Fibroblast of skin of back (primary cell): ENCODE results near the gene POGLUT2. TPM values are rescaled to one million over a fixed set of nuclear protein-coding genes. Genes with fewer than 3 reads are reported as not detected.

Experiments used
- DNase-seq: peaks from one replicate; pipeline ENCODE4 v3.0.0-alpha.2; 2013
- polyA plus RNA-seq, 2 experiments: library from polyadenylated mRNA; unstranded; fragments of 120-200 nt; gene quantifications; one replicate each; pipeline ENCODE4 v1.2.1, GENCODE V29; 2013; ENCODE audit not compliant: insufficient read length in 2 of 2

POGLUT2 gene
- 30.5 TPM for polyA plus RNA-seq (2013, experiment 1 of 2; ENCODE audit: insufficient read length)
- polyA plus RNA-seq (2013, experiment 2 of 2; ENCODE audit: insufficient read length): 27.7 TPM

DNA sequence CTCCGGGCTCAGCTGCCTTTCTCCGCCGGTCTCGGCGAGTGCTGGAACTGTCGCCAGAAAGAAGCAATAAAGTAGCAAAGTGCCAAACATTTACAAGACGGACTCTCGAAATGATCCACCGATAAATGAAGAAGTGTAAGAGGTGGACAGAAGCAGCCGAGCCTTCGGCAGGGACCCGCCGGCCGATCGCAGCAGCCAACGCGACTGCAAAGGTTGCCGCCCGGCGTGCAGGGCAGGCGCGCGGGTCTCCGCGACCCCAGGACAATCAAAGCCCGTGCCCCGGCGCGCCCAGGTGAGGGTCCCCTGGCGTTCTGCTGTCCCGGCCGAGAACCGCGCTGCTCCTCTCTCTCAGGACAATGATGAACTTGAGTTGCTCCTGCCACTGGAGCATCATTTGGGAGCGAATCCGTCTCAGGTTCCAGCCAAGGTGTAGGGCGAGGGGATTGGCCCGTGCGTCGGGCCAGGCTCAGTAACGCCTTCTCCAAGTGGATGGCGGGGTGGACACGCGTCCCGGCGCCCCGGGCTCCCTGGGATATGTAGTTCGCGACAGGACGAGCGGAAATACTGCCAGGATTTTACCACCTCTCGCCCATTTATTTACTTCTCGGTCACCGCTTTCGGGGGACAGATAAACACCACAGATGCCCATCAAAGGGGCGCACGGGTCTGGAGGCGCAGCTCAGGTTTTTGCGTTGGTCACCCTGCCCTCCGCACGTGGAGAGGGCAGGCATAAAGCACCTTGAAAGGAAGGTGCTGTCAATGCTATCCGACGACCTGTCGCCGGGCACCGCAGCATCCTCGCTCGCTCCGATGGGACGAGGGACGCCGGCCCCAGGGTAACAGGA is at the start of gene POGLUT2, which contains the start of gene BIVM:
Gene POGLUT2, minus strand, starts transcription at position 396 of the 845 bp plus-strand sequence. Its CDS starts 306 bp downstream, at position 90.
Gene BIVM, plus strand, starts transcription at position 539 of the 845 bp plus-strand sequence. CDS start 8,149 bp downstream, outside the sequence.
- DNase-seq: peak; percentile 93

- peak; percentile 27 for DNase-seq
Observed at GRCh38 chr13:102847272-102848234, 48.8 kb upstream of the POGLUT2 start.

DNA sequence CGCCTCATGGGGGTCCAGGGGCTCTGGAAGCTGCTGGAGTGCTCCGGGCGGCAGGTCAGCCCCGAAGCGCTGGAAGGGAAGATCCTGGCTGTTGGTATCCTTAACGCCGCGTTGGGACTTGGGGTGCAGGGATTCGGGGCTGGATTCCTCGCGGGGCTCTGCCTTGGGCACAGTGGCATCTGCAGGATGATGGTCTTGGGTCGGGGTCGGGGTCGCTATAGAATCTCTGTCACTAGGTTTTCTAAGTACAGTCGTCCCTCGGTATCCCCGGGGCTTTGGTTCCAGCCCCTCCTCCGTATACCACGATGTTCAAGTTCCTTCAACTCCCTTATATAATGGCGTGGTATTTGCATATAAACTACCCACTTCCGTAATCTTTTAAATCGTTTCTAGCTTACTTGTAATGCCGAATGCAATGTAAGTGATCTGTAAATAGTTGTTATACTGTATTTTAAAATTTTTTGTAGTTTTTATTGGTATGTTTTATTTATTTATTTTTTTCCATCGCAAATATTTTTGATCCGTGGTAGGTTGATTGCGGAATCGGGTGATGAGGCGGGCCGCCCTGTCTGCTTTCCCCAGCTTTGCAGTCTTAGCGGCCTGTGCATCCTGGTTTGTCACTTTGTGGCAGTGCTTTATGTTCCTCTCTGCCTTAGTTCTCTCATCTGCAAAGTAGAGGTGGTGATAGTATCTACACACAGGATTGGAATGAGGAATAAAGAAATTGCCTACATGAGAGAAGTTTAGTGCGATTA is 47.7 kb upstream of the POGLUT2 start:
- DNase-seq: peak; percentile 20

DNA sequence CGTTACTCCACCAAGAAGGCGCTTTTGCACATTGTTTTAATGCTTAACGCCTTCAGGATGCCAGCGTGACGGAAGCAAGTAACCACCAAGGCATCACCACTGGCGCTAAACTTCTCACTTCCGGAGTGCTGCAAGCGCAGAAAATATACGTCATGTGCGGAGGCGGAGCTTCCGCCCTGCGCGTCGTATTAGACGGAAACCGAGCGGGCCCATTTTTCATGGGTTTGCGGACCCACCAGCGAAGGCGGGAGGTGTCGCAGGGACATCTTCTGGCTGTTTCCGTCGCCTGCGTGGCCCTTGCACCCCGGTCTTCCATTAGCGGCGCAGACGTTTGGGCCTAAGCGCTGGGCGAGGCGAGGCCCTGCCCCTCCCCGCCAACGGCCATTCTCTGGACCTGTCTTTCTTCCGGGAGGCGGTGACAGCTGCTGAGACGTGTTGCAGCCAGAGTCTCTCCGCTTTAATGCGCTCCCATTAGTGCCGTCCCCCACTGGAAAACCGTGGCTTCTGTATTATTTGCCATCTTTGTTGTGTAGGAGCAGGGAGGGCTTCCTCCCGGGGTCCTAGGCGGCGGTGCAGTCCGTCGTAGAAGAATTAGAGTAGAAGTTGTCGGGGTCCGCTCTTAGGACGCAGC is 47.0 kb upstream of the POGLUT2 start, which contains the start of gene ERCC5:
Gene ERCC5, plus strand, starts transcription at position 403 of the 631 bp plus-strand sequence. CDS start 235 bp downstream, outside the sequence.
- DNase-seq: peak; percentile 97

DNA sequence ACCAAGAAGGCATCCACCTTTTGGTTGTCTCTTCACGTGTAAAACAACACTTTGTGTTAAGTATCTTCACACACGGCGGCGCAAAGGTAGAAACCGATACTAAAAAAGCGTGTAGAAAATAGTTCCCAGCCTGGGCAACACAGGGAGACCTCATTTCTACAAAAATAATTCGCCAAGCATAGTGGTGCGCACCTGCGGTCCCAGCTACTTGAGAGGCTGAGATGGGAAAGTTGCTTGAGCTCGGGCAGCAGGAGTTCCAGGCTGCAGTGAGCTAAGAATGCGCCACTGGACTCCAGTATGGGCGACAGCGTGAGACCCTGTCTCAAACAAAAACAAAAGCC is 46.5 kb upstream of the POGLUT2 start:
- no peak for DNase-seq

- DNase-seq: no peak
Observed at GRCh38 chr13:102839462-102839861, 40.7 kb upstream of the POGLUT2 start.

DNA sequence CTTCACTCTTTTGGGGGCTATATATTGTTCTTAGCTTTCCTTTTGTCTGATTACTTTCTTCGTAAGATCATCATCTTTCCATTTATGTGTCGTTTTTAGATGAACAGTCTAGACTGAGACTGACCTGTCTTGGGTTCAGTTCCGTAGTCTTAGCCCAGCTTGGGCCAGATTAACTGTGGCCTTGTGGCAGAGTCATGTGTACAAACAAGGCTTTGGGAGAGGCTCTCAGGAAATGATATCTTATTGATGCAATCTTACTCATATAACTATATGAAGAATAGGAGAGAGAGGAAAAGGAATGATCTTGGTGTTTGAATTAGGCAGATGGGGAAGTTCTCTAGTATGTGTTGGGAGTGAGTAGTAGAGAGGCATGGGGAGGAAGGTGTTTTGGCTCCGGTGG is 40.2 kb upstream of the POGLUT2 start:
- DNase-seq: no peak

DNA sequence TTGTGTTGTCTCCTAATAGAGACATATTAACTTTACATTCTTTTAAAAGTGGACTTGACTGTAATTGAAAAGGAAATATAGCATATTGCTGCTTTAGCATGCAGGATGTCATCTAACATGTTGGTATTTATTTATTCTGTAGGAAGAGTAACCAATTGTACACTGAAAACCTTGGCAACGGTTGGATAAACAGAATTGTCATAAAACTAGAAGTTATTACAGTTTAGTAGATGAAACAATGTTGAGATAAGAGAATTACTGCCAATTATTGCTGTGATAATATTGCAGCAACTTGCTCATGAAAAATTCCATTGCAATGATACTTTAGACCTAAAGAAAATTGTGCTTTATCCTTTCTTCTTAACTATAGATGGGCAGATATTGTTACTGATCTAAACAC is 39.5 kb upstream of the POGLUT2 start:
- no peak for DNase-seq

DNA sequence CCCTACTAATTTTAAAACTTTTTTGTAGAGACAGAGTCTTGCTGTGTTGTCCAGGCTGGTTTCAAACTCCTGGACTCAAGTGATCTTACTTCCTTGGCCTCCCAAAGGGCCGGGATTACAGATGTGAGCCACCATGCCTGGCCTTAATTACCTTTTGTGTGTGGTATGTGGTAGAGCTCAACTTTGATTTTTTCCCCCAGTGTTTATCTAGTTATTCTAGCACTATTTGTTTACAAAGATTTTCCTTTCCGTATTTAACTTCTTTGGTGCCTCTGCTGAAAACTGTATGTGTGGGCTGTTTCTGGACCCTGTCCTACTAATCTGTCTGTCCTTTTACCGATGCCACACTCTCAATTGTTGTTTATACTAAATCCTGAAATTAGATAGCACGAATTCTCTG is 37.7 kb upstream of the POGLUT2 start:
- no peak for DNase-seq

DNA sequence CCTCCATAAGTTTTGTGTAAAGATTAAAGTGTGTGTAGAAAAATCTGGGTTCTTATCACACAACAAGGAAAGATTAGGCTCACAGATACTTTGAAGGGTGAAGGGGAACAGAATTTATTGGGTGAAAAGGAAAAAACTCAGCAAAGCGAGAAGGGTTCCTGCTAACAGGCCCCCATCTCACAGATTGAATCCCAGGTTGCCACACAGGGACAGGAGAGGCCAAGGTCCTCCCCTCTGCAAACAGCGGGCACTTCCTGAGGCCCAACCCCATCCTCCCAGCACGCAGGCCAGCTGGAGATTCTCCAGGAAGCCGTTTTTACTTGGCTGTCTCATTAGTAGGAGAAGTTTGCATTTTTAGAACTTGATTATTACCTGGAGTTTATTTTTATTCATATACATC is 31.9 kb upstream of the POGLUT2 start:
- DNase-seq: no peak

DNA sequence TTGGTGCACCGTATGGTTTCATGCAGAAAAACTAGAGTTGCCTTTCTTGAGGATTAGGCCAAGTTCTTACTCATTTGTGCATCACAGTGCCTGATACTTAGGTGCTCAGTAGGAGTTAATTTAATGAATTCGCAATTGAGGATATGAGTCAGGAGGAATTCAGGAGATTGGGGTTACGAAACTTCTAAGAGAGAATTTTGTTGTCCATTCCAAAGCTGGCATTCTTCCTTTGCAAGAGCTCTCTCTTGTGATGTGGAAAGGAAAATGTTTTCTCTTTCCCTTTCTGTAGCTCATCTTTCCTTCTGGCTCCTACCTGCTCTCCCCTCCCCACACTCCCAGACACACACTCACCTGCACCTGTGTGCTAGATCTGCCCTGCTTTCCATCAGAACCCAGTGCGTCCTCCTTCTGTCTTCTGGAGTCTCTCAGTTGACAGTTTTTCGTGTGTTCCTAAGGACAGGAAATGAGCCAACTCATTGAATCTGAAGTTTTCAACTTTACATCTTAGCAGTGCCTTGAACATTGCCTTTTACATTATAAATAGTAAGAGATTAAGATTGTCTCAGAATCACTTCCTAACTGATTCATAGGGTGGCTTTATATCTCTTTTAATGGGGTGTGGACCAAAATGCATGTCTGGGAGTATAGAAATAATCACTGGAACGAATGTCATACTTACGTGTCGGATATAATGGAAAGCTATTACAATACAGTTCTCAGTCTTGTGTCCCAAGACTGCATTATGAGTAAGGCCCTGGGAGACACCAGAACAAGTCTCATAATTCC is 27.3 kb upstream of the POGLUT2 start:
- DNase-seq: peak; percentile 88

DNA sequence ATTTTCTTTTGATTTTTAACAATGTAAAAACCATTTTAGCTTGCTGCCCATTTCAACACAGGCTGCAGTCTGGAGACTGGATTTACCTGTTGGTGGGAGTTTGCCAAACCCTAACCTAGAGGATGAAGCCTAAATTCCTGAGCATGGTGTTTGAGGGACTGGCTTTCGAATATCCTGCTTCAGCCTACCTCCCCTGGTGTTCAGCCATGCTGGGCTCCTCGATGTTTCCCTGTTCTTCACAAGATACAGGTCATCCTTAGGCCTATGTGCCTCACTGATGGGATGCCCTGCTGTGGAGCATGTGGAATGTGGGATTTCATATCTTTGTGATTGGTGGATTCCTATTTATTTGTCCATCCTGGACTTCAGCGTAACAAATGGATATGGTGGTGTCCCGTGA is 26.6 kb upstream of the POGLUT2 start:
- DNase-seq: no peak

DNA sequence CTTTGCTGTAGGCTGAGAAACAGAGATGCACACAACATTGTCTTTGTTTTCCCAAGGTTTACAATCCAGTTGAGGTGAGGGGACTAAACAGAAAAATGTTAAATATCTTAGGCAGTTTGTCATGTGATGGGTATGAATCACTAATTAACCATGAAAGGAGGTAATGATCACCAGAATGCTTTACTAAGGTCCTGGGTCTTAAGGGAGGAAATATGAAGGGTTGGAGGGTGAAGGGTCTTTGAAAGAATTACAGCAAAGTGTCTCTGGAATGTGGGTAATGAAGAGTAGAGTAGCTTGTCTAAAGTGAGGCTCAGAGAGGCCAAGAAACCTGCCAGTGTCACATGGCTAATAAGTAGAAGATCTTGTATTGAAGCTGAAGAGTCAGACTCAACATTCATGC is 19.1 kb upstream of the POGLUT2 start:
- DNase-seq: no peak

DNA sequence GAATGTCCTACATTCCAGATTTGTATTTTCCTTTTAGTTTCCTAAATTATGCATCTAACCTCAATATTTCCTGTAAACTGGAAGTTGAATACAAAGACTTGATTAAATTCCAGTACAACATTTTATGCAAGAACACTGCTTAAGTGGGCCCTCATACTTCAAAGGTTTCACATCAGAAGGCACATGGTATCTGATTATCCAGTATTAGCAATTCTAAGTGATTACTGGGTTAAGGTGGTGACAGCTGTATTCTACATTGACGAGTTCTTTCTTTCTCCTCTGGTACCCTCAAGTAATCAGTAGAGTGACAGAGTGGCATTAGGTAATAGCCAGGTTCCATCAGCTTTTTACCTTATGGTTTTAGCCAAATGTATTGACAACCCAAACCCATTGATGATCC is 18.5 kb upstream of the POGLUT2 start:
- DNase-seq: no peak

- no peak for DNase-seq
Observed at GRCh38 chr13:102816708-102817107, 17.9 kb upstream of the POGLUT2 start.

GRCh38 chr13:102815788-102816187 is 17.0 kb upstream of the POGLUT2 start:
- DNase-seq: no peak

DNA sequence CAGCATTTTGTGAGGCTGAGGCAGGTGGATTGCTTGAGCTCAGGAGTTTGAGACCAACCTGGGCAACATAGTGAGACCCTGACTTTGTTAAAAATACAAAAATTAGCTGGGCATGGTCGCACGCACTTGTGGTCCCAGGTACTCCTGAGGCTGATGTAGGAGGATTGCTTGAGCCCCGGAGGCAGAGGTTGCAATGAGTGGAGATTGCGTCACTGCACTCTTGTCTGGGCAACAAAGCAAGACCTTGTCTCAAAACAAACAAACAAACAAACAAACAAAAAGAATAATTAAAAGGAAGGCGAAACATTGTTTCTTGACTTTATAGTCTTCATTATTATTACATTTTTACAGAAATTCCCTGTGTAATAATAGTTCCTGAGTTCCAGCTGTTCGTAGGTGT is 16.0 kb upstream of the POGLUT2 start:
- no peak for DNase-seq

DNA sequence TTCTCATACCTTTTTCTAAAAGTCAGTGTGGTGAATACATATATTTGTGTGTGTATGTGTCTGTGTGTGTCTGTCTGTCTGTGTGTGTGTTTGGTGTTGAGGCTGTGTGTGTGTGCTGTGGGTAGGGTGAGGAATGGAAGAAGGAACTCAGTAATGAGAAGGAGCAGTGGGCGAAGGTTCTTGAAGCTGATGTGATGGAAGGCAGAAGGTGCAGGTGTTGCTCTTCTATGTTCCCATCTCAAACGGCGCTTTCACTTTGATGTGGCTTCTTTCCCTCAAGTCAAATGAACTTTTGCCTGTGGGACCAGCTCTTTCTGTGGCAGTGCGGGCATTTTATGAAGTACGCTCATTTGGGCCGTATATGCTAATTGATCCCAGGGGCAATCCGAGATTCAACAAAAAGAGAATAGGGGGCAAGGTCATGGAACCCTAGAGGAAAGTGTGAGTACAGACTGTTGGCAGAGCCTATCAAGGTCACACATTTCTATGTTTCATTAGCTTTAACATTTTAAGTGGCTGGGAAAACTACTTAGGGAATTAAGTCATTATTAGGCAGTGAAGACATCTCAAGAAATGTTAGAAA is 15.3 kb upstream of the POGLUT2 start:
- no peak for DNase-seq

- no peak for DNase-seq
Observed at GRCh38 chr13:102812611-102813287, 14.0 kb upstream of the POGLUT2 start.

GRCh38 chr13:102807699-102808098 is 8.9 kb upstream of the POGLUT2 start:
- DNase-seq: no peak
